OCI-LY3 (cell line): ENCODE measurements around the gene BAD.

Experiments used
- H2AFZ ChIP-seq: fragments of 200-600, 300-600 bp; shearing (Covaris generic); 2 replicates; pipeline ENCODE4 v1.6.0; 2014; ENCODE audit warnings: antibody characterized with exemption, low read depth, low read length
- H3K27ac ChIP-seq: fragments of 200-600, 300-600 bp; sonication (generic); 2 replicates; pipeline ENCODE4 v1.5.1; 2014; ENCODE audit warnings: mild to moderate bottlenecking, low read length, moderate library complexity, mixed read lengths
- H3K27me3 ChIP-seq: fragments of 200-600, 300-600 bp; sonication (generic); 2 replicates; pipeline ENCODE4 v1.6.1; 2014; ENCODE audit warnings: low read depth, low read length, mixed read lengths
- H3K36me3 ChIP-seq: fragments of 200-600, 300-600 bp; sonication (generic); replicated peaks from 2 replicates; pipeline ENCODE3; 2014; ENCODE audit warnings: low read depth, low read length, mixed read lengths
- H3K4me1 ChIP-seq: fragments of 300-600, 200-600 bp; sonication (generic); 2 replicates; pipeline ENCODE4 v1.6.1; 2014; ENCODE audit warnings: low read length, mixed read lengths
- H3K4me2 ChIP-seq: fragments of 200-600, 300-600 bp; sonication (generic); 2 replicates; pipeline ENCODE4 v1.6.1; 2014; ENCODE audit warnings: low read length, mixed read lengths
- H3K4me3 ChIP-seq: fragments of 300-600, 200-600 bp; sonication (generic); 2 replicates; pipeline ENCODE4 v1.5.1; 2014; ENCODE audit warnings: antibody characterized with exemption, mild to moderate bottlenecking, low read length, moderate library complexity
- H3K79me2 ChIP-seq: fragments of 300-600, 200-600 bp; shearing (Covaris generic); 2 replicates; pipeline ENCODE4 v1.6.1; 2014; ENCODE audit warnings: mild to moderate bottlenecking, low read length, mixed read lengths
- H3K9ac ChIP-seq: fragments of 300-600, 200-600 bp; shearing (Covaris generic); 2 replicates; pipeline ENCODE4 v1.6.0; 2014; ENCODE audit warnings: mild to moderate bottlenecking, low read length, moderate library complexity
- H3K9me3 ChIP-seq: fragments of 200-600, 300-600 bp; shearing (Covaris generic); 2 replicates; pipeline ENCODE4 v1.6.1; 2014; ENCODE audit warnings: low read length, mixed read lengths; ENCODE audit not compliant: insufficient read depth
- H4K20me1 ChIP-seq: fragments of 200-600, 300-600 bp; sonication (generic); 2 replicates; pipeline ENCODE4 v1.6.1; 2016; ENCODE audit warnings: low read length, mixed read lengths; ENCODE audit not compliant: insufficient read depth
- CTCF ChIP-seq: fragments of 200-600, 300-600 bp; sonication (generic); IDR thresholded peaks from 2 replicates; pipeline ENCODE4 v1.5.1; 2014; ENCODE audit warnings: antibody characterized with exemption, low read length, low read depth
- EZH2phosphoT487 ChIP-seq: fragments of 200-600 bp; shearing (Covaris generic); IDR thresholded peaks from 2 replicates; pipeline ENCODE4 v1.6.1; 2018; ENCODE audit warnings: antibody characterized with exemption, mixed run types, low read depth

Gene BAD

GRCh38 chr11:64292460-64293254, 8.2 kb upstream of the BAD start:
- no peak overlapping the region for H3K27ac ChIP-seq
- no peak overlapping the region for H2AFZ ChIP-seq
- H3K4me1 ChIP-seq = no peaks in the 10 kb centered on the region
- no peak overlapping the region for H3K4me2 ChIP-seq
- H3K79me2 ChIP-seq = no peaks in the 10 kb centered on the region
- TF ChIP-seq EZH2phosphoT487 (no peak), CTCF (no peak)
- H3K9me3 ChIP-seq = no peaks in the 10 kb centered on the region
- H3K4me3 ChIP-seq = no peak overlapping the region
- H4K20me1 ChIP-seq = no peaks in the 10 kb centered on the region
- H3K9ac ChIP-seq = no peak overlapping the region
- no peaks in the 10 kb centered on the region for H3K36me3 ChIP-seq
- peaks cover 16% of the 10 kb centered on the region; the same call in 1 of the 2 replicates for H3K27me3 ChIP-seq

GRCh38 chr11:64291752-64292459, 7.4 kb upstream of the BAD start:
- TF ChIP-seq EZH2phosphoT487 (no peak), CTCF (no peak)
- no peak overlapping the region for H3K4me3 ChIP-seq
- H3K27ac ChIP-seq = no peak overlapping the region
- no peak overlapping the region for H3K4me2 ChIP-seq
- H3K36me3 ChIP-seq = no peaks in the 10 kb centered on the region
- no peaks in the 10 kb centered on the region for H3K9me3 ChIP-seq
- H2AFZ ChIP-seq = no peak overlapping the region
- no peaks in the 10 kb centered on the region for H3K4me1 ChIP-seq
- no peaks in the 10 kb centered on the region for H3K79me2 ChIP-seq
- H3K9ac ChIP-seq = no peak overlapping the region
- H4K20me1 ChIP-seq = no peaks in the 10 kb centered on the region
- peaks cover 16% of the 10 kb centered on the region; the same call in 1 of the 2 replicates for H3K27me3 ChIP-seq

GRCh38 chr11:64291262-64291751, 6.8 kb upstream of the BAD start, which contains the start of gene KCNK4:
Gene KCNK4, plus strand, starts transcription at chr11:64291302. Its CDS starts 1,717 bp downstream, at chr11:64293019.
- Histone ChIP-seq H4K20me1 (no peaks in the 10 kb centered on the region), H3K27ac (no peak within 1 kb of the TSS), H3K9me3 (no peaks in the 10 kb centered on the region), H3K27me3 (peaks cover 12% of the 10 kb centered on the region; the same call in 1 of the 2 replicates), H3K4me3 (no peak within 1 kb of the TSS), H3K79me2 (no peaks in the 10 kb centered on the region), H3K4me1 (peaks cover 4% of the 10 kb centered on the region), H3K9ac (no peak within 1 kb of the TSS), H3K36me3 (no peaks in the 10 kb centered on the region), H3K4me2 (no peak within 1 kb of the TSS), H2AFZ (no peak within 1 kb of the TSS)
- TF ChIP-seq CTCF = no peak
- TF ChIP-seq EZH2phosphoT487 = no peak
